Adrenal gland (tissue), 5 donors: ENCODE measurements around the gene TULP3.

Experiments used
- POLR2A ChIP-seq, 2 donors: fragments of 450-650 bp; IDR thresholded peaks; one replicate each; pipeline ENCODE4 v1.6.1; 2017; ENCODE audit warnings: antibody characterized with exemption in 2 of 2, mild to moderate bottlenecking in 2 of 2, moderate library complexity in 1 of 2
- TF ChIP-seq, protein P1 (sequence below), 6 experiments: fragments of 450-650 bp in 4 of 6; fragments of 200-600 bp in 2 of 6; sonication (generic) in 1 of 6; IDR thresholded peaks; 1 replicate in 5 of 6; 2 replicates in 1 of 6; pipeline versions ENCODE4 v1.5.1 to v1.8.0; 2016 to 2021; ENCODE audit warnings: antibody characterized with exemption in 6 of 6, mild to moderate bottlenecking in 2 of 6, moderate library complexity in 1 of 6
- donor health status: DM: no; HTN: no; CAD: no.

DNA sequence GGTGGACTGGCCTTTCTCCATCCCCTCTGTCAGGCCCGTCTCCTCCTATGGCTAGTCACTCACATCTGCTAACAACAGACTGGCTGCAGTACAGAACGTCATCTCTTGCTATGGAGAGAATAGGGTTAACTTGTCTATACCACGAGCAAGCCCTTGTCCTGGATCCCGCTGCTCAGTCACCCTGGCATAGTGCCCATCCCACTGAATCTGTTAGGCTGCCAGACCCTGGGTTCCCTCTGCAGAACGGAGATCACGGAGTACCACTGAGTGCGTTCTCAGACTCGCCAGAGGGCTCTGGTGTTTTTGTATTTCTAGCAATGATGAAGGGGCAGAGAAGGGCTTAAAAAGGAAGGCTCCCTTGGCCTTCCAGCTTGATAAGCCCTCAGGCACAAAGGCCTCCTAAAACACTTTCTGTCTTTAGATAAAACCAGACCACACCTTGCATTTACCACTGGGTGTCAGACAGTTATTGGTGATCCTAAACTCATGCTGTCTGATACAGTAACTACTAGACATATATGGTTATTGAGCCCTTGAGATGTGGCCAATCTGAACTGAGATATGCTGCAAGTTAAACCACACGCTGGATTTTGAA is 49.5 kb upstream of the TULP3 start:
- TF ChIP-seq, protein P1, sequence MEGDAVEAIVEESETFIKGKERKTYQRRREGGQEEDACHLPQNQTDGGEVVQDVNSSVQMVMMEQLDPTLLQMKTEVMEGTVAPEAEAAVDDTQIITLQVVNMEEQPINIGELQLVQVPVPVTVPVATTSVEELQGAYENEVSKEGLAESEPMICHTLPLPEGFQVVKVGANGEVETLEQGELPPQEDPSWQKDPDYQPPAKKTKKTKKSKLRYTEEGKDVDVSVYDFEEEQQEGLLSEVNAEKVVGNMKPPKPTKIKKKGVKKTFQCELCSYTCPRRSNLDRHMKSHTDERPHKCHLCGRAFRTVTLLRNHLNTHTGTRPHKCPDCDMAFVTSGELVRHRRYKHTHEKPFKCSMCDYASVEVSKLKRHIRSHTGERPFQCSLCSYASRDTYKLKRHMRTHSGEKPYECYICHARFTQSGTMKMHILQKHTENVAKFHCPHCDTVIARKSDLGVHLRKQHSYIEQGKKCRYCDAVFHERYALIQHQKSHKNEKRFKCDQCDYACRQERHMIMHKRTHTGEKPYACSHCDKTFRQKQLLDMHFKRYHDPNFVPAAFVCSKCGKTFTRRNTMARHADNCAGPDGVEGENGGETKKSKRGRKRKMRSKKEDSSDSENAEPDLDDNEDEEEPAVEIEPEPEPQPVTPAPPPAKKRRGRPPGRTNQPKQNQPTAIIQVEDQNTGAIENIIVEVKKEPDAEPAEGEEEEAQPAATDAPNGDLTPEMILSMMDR (IDR thresholded peaks at IDR 0.05) = no peak
- TF ChIP-seq POLR2A (IDR thresholded peaks at IDR 0.05) = no peak
